Psoas muscle (tissue), 8 donors: ENCODE measurements around the gene TUSC2. TPM values are rescaled to one million over a fixed set of nuclear protein-coding genes. Genes with fewer than 3 reads are reported as not detected.

Experiments
- ATAC-seq, 4 donors: fragments of 200-7000 bp; cut with Tn5 transposase; one replicate each; pipeline ENCODE4 v1.9.1; 2020; ENCODE audit warnings: moderate library complexity in 3 of 4, mild to moderate bottlenecking in 2 of 4
- DNase-seq, 2 donors: peaks; one replicate each; pipeline ENCODE4 v3.0.0-alpha.2; 2020
- H3K27ac ChIP-seq: fragments of 200-600 bp; one replicate; pipeline ENCODE4 v1.8.0; 2022
- H3K27me3 ChIP-seq, 3 donors: fragments of 200-600 bp in 1 of 3; one replicate each; pipeline versions ENCODE4 v1.6.1 to v1.8.0; 2013 to 2022; ENCODE audit warnings: low read length in 2 of 3, mild to moderate bottlenecking in 2 of 3, moderate library complexity in 1 of 3; ENCODE audit not compliant: insufficient read depth in 3 of 3
- H3K36me3 ChIP-seq, 2 donors: fragments of 200-600 bp in 1 of 2; one replicate each; pipeline versions ENCODE4 v1.6.1 to v1.8.0; 2013 to 2022; ENCODE audit warnings: low read depth in 1 of 2, mild to moderate bottlenecking in 1 of 2, moderate library complexity in 1 of 2; ENCODE audit not compliant: insufficient read depth in 1 of 2
- H3K4me1 ChIP-seq: fragments of 200-600 bp; one replicate; pipeline ENCODE4 v1.8.0; 2022
- H3K4me3 ChIP-seq: fragments of 200-600 bp; one replicate; pipeline ENCODE4 v1.8.0; 2022; ENCODE audit warnings: mild to moderate bottlenecking
- H3K9me3 ChIP-seq: fragments of 200-600 bp; one replicate; pipeline ENCODE4 v1.8.0; 2022
- WGBS, 3 donors: extraction: QIAGEN DNeasy Blood & Tissue Kit; methylation state at CpG; one replicate each; pipeline versions ENCODE4 v1.1.6 to v1.1.7; 2013; 5-methylcytosine and 5-hydroxymethylcytosine counted together
- intact Hi-C, 2 donors: fragments of 100-400 bp; cut with DNase I; formaldehyde crosslinking; loops; one replicate each; pipeline versions ENCODE4 v1.11.0 to v1.14.2; 2022
- polyA plus RNA-seq, 3 donors: library from polyadenylated mRNA; stranded (reverse); fragments of 200-250 nt; gene quantifications; one replicate each; pipeline ENCODE4 v1.2.3, GENCODE V29; 2013
- total RNA-seq, 4 donors: library from RNA; stranded (reverse); fragmentation: NEBNext Ultra II Directional in 2 of 4; extraction: Animal tissue kit (Norgen Biotek cat#: 25700) in 2 of 4; gene quantifications; one replicate each; pipeline versions ENCODE4 v1.2.1 to v1.2.4, GENCODE V29; 2021 to 2023
- TF ChIP-seq, protein P1 (sequence below): fragments of 200-600 bp; IDR thresholded peaks from one replicate; pipeline ENCODE4 v1.8.0; 2022; ENCODE audit warnings: antibody characterized with exemption
- donor health status: healthy with polysubstance abuse.
- donor health status: DM: no; HTN: no; CAD: no; lungs with moderate emphysema.
- donor health status: Bipolar disorder and iron deficiency.
- donor health status: healthy.
- donor health status: DM: yes; HTN: yes; CAD: no.
- donor health status: DM: no; HTN: no; CAD: no.
- donor health status: DM: no; HTN: no; CAD: no.
- donor health status: DM: yes; HTN: yes; CAD: no.

TUSC2 gene
- total and polyA plus RNA-seq, 7 donors, result 31.5 to 100 (median 38.0) TPM

DNA sequence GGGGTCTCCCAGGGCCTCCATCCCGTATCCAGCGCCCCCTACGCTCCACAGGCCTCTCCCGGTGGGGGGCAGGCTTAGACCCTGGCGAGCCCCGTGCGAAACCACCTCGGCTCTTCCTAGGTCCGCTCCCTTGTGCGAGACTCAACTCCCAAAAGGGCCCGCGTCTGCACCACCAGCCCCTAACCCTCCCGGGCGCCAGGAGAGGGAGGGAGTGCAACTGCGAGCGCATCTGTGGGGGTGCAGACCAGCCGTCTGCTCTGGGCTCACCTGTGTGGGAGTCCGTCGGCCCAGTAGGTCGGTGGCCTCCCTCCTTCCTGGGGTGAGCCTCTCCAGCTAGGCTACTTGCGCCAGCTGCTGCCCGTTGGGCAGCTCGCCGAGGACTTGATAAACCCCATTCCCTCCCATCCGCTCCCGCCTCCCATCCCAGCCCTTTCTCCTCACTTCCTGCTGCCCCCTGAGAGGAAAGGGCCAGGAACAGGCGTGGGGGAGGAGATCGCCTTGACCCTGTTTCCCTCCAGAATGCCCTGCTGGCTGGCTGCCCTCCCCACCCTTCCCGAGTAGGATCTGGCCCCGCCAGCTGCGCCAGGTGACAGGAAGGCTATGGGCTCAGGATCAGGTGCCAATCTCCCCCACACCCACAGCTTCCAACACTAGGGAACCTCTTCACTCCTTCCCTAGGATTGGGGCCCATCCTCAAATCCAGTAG lies 5.5 kb downstream of the TUSC2 start, which contains the start of gene HYAL2:
HYAL2 (minus strand) TSS at position 360 of the 706 bp plus-strand sequence. CDS start 2,256 bp downstream, outside the sequence.
- Histone ChIP-seq H3K9me3 (no peaks in the 10 kb centered on the region), H3K4me1 (peaks cover 54% of the 10 kb centered on the region), H3K36me3 (peaks cover 0 to 45% of the 10 kb centered on the region in 2 donors), H3K27me3 (no peaks in the 10 kb centered on the region), H3K4me3 (peak within 1 kb of the TSS; percentile 90), H3K27ac (peak within 1 kb of the TSS; percentile 93)
- ATAC-seq (no peak), DNase-seq (peak; percentile 62 to 79)
- WGBS, 3 donors, result 39 to 43% (median 39%) methylated on average over 28 to 31 of the region's 31 CpGs
- TF ChIP-seq, protein P1, sequence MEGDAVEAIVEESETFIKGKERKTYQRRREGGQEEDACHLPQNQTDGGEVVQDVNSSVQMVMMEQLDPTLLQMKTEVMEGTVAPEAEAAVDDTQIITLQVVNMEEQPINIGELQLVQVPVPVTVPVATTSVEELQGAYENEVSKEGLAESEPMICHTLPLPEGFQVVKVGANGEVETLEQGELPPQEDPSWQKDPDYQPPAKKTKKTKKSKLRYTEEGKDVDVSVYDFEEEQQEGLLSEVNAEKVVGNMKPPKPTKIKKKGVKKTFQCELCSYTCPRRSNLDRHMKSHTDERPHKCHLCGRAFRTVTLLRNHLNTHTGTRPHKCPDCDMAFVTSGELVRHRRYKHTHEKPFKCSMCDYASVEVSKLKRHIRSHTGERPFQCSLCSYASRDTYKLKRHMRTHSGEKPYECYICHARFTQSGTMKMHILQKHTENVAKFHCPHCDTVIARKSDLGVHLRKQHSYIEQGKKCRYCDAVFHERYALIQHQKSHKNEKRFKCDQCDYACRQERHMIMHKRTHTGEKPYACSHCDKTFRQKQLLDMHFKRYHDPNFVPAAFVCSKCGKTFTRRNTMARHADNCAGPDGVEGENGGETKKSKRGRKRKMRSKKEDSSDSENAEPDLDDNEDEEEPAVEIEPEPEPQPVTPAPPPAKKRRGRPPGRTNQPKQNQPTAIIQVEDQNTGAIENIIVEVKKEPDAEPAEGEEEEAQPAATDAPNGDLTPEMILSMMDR, result no peak
- intact Hi-C loops, result no loop called here

DNA sequence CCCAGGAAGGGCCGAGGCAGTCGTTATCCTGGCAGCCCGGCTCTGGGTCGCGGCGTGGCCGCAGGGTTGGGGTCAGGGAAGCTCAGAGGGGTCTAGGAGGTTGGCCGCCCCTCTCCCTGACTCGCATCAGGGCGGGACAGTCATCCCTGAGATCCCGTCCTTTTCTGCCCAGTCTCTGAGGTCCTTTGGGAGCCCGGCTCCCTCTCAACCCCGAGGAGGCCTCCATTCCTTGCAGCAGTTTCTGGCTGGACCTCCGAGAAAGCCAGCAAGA lies 6.0 kb downstream of the TUSC2 start:
- Histone ChIP-seq H3K27ac (peak overlapping the region; percentile 93), H3K36me3 (peaks cover 0 to 50% of the 10 kb centered on the region in 2 donors), H3K9me3 (no peaks in the 10 kb centered on the region), H3K4me1 (peaks cover 55% of the 10 kb centered on the region), H3K27me3 (no peaks in the 10 kb centered on the region), H3K4me3 (peak overlapping the region; percentile 90)
- TF ChIP-seq, protein P1, result no peak
- 10 to 22% (median 19%) methylated on average over 13 to 14 of the region's 14 CpGs for whole genome bisulfite sequencing, 3 donors
- intact Hi-C loops, result no loop called here
- DNase-seq (no peak), ATAC-seq (no peak)

DNA sequence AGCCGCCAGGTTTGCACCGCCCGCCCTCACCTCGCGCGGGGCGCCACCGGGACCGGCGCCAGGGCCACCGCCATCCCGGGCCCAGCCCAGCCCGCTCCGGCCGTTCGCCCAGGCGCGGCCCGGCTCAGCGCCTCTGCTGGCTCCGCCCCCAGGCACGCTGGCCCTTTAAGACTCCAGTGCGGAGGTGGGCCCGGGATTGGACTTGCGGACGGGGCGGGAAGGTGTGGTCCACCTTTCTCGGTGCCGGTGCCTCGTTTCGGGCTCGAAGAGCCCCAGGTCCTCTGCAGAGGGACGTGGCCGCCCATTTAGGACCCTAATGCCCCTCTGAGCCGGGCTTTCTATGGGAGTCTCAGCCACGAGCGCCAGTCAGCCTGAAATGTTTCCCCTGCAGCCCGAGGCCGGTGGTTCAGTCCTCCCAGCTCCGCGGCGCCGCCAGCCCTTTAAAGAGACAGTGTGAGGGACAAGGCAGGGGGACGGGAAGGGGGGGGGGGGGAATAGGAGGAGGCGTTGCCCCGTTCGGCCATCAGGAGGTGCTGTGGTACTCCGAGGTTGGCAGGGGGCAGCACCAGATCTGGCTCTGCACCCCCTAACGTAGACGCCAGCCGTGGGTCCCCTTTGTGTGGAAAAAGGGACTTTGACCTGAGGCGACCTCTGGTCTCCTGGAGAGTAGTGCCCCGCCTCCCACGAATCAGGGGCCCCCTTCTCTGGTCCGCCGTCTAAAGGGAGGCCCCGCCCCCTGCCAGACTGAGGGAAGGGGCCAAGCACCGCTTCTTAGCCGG lies 6.5 kb downstream of the TUSC2 start:
- TF ChIP-seq, protein P1, result peak; percentile 41
- Histone ChIP-seq H3K4me1 (peaks cover 54% of the 10 kb centered on the region), H3K9me3 (no peaks in the 10 kb centered on the region), H3K27me3 (no peaks in the 10 kb centered on the region), H3K27ac (peak overlapping the region; percentile 93), H3K36me3 (peaks cover 0 to 53% of the 10 kb centered on the region in 2 donors), H3K4me3 (peak overlapping the region; percentile 90)
- DNase-seq (peak; percentile 92 to 95), ATAC-seq (peak; percentile 88 to 90 (median 89))
- WGBS, 3 donors, result 1 to 2% (median 1%) methylated on average over 46 to 59 of the region's 59 CpGs
- intact Hi-C loops, result no loop called here

DNA sequence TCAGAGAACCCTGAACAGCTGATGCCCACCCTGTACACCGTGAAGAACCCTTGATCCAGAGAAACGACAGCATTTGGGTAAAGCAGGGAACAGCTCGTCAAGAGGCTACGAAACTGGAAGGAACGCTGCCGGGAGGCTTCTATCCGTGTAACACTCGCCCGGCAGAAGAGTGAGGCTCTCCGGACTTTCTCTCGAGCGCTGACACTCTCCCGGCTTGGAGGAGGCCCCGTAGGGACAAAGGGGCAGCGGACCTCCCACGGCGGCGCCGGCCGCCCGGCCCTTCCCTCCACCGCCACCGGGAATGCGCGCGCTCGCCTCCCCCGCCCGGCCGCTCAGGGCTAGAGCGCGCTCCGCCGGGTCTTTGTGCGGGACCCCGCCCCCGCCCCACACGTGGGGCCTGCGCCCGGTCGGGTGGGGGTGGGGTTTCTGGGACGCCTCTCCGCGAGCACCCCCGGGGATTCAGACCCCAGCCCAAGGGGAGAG lies 7.1 kb downstream of the TUSC2 start:
- H3K4me3 ChIP-seq, result peak overlapping the region; percentile 90
- TF ChIP-seq, protein P1, result no peak
- peak; percentile 75 to 83 (median 80) for ATAC-seq
- H3K27me3 ChIP-seq, result no peaks in the 10 kb centered on the region
- H3K27ac ChIP-seq, result peak overlapping the region; percentile 93
- intact Hi-C loops, result no loop called here
- no peaks in the 10 kb centered on the region for H3K9me3 ChIP-seq
- peak; percentile 81 to 90 for DNase-seq
- peaks cover 54% of the 10 kb centered on the region for H3K4me1 ChIP-seq
- WGBS, 3 donors, result 0 to 1% (median 0%) methylated on average over 20 to 45 of the region's 45 CpGs
- H3K36me3 ChIP-seq, result peaks cover 0 to 53% of the 10 kb centered on the region in 2 donors
